ENCODE measurements around the gene PQBP1.

The PQBP1 gene

DNA sequence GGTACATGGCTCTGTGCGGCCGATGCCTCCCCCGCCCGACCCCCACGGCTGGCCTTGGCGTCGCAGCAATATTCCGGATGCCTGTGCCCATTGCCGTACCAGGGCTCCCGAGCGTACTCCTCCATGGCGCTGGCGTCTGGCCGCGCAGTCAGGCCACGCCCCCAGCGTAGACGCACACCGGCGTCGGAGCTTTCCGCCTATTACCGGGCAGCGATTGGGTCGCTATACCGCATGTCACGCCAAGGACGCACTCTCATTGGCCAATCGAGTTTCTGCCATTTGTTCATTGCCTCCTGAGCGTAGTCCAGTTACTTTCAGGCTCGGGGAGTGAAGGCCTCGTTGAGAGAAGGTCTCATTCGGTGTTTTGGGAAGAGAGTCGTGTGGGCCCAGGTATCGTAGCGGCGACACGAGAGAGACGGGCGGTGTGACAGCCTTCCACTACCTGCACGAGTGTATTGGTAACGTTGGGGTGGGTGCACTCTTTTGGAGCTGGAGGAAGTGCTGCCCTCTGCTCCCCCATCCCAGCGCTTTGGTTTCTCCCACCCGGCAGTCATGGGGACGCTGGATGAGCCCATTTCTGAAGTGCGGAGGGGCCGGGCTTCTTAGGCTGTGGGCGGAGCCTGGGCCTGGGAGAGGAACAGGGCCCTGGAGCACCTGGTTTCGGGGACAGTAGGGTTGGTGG lies at the start of gene PQBP1, which contains the start of gene TIMM17B (continued):
- TF ChIP-seq, protein P1, sequence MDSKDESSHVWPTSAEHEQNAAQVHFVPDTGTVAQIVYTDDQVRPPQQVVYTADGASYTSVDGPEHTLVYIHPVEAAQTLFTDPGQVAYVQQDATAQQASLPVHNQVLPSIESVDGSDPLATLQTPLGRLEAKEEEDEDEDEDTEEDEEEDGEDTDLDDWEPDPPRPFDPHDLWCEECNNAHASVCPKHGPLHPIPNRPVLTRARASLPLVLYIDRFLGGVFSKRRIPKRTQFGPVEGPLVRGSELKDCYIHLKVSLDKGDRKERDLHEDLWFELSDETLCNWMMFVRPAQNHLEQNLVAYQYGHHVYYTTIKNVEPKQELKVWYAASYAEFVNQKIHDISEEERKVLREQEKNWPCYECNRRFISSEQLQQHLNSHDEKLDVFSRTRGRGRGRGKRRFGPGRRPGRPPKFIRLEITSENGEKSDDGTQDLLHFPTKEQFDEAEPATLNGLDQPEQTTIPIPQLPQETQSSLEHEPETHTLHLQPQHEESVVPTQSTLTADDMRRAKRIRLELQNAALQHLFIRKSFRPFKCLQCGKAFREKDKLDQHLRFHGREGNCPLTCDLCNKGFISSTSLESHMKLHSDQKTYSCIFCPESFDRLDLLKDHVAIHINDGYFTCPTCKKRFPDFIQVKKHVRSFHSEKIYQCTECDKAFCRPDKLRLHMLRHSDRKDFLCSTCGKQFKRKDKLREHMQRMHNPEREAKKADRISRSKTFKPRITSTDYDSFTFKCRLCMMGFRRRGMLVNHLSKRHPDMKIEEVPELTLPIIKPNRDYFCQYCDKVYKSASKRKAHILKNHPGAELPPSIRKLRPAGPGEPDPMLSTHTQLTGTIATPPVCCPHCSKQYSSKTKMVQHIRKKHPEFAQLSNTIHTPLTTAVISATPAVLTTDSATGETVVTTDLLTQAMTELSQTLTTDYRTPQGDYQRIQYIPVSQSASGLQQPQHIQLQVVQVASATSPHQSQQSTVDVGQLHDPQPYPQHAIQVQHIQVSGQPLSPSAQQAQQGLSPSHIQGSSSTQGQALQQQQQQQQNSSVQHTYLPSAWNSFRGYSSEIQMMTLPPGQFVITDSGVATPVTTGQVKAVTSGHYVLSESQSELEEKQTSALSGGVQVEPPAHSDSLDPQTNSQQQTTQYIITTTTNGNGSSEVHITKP (tag by site-specific recombination; IDR thresholded peaks at IDR 0.05): peak; percentile 100
- TF ChIP-seq FEZF1 (tag by site-specific recombination; IDR thresholded peaks at IDR 0.05) (peak; percentile 56; the same call in 1 of the 2 replicates), ZNF777 (tag by site-specific recombination; IDR thresholded peaks at IDR 0.05; ENCODE audit: borderline replicate concordance) (no peak), ZNF830 (tag by site-specific recombination; IDR thresholded peaks at IDR 0.05; ENCODE audit: low read depth) (no peak), ZNF548 (tag by site-specific recombination; IDR thresholded peaks at IDR 0.05) (no peak), REST (tag by site-specific recombination; IDR thresholded peaks at IDR 0.05) (peak; percentile 19; the same call in 1 of the 2 replicates), ZNF169 (tag by site-specific recombination; IDR thresholded peaks at IDR 0.05) (no peak), HIC1 (tag by site-specific recombination; IDR thresholded peaks at IDR 0.05) (peak; percentile 91; the same call in 1 of the 2 replicates), ZNF530 (tag by site-specific recombination; IDR thresholded peaks at IDR 0.05; ENCODE audit: low read depth) (no peak), ZNF707 (tag by site-specific recombination; IDR thresholded peaks at IDR 0.05) (no peak), ZNF280D (tag by site-specific recombination; IDR thresholded peaks at IDR 0.05) (peak; percentile 69; the same call in 1 of the 2 replicates), ZBTB11 (tag by site-specific recombination; conservative IDR thresholded peaks at IDR 0.05; ENCODE audit: low read depth) (0 out of 2 replicates have a peak, but pooled peaks have one; percentile 19), GLIS1 (tag by site-specific recombination; IDR thresholded peaks at IDR 0.05) (peak; percentile 1), ZNF18 (tag by site-specific recombination; IDR thresholded peaks at IDR 0.05) (peak; percentile 55), ZNF335 (tag by site-specific recombination; conservative IDR thresholded peaks at IDR 0.05) (0 out of 2 replicates have a peak, but pooled peaks have one; percentile 67)
- TF ChIP-seq, protein P2, sequence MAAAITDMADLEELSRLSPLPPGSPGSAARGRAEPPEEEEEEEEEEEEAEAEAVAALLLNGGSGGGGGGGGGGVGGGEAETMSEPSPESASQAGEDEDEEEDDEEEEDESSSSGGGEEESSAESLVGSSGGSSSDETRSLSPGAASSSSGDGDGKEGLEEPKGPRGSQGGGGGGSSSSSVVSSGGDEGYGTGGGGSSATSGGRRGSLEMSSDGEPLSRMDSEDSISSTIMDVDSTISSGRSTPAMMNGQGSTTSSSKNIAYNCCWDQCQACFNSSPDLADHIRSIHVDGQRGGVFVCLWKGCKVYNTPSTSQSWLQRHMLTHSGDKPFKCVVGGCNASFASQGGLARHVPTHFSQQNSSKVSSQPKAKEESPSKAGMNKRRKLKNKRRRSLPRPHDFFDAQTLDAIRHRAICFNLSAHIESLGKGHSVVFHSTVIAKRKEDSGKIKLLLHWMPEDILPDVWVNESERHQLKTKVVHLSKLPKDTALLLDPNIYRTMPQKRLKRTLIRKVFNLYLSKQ (tag by site-specific recombination; IDR thresholded peaks at IDR 0.05; ENCODE audit: borderline replicate concordance): no peak
